Forelimb muscle (tissue), 1 donor: Measurements from ENCODE around the gene MATCAP1. TPM values are rescaled to one million over a fixed set of nuclear protein-coding genes. Genes with fewer than 3 reads are reported as not detected.

Source experiments
- DNase-seq: peaks from one replicate; pipeline ENCODE4 v3.0.0-alpha.2; 2013; ENCODE audit warnings: low read depth
- polyA plus RNA-seq: library from polyadenylated mRNA; unstranded; fragments of 120-200 nt; gene quantifications from one replicate; pipeline ENCODE4 v1.2.1, GENCODE V29; 2013; ENCODE audit not compliant: insufficient read length

MATCAP1 gene
- polyA plus RNA-seq, 1 donor, result 18.8 TPM

- DNase-seq, result no peak
These were observed 10.4 kb downstream of the MATCAP1 start for GRCh38 chr16:67173323-67173722.

- DNase-seq, result no peak
These were observed 12.7 kb downstream of the MATCAP1 start for GRCh38 chr16:67170949-67171649.

GRCh38 chr16:67170168-67170948 is 13.4 kb downstream of the MATCAP1 start, which contains the start of gene NOL3:
Gene NOL3 (plus strand): TSS chr16:67170538.
- DNase-seq, result no peak

- DNase-seq, result no peak
These were observed 14.1 kb downstream of the MATCAP1 start for GRCh38 chr16:67169642-67170167.

- DNase-seq, result no peak
These were observed 14.7 kb downstream of the MATCAP1 start for GRCh38 chr16:67169011-67169451.

- DNase-seq, result no peak
These were observed 16.2 kb downstream of the MATCAP1 start for GRCh38 chr16:67167588-67167987.

GRCh38 chr16:67166598-67167168 is 17.1 kb downstream of the MATCAP1 start:
- no peak for DNase-seq

- DNase-seq, result no peak
These were observed 17.6 kb downstream of the MATCAP1 start for GRCh38 chr16:67166110-67166547.

GRCh38 chr16:67165121-67166078 is 18.4 kb downstream of the MATCAP1 start:
- DNase-seq, result no peak

GRCh38 chr16:67164599-67165061 is 19.1 kb downstream of the MATCAP1 start, which contains the start of gene HSF4:
Gene HSF4 (plus strand): TSS chr16:67164745. CDS start chr16:67164812, 67 bp downstream.
- DNase-seq, result no peak

GRCh38 chr16:67163999-67164558 is 19.7 kb downstream of the MATCAP1 start:
- DNase-seq, result no peak

GRCh38 chr16:67163164-67163998 is 20.4 kb downstream of the MATCAP1 start:
- no peak for DNase-seq

GRCh38 chr16:67162506-67163163 is 21.1 kb downstream of the MATCAP1 start:
- no peak for DNase-seq

- no peak for DNase-seq
These were observed 22.1 kb downstream of the MATCAP1 start for GRCh38 chr16:67161595-67162058.

- no peak for DNase-seq
These were observed 24.8 kb downstream of the MATCAP1 start for GRCh38 chr16:67158637-67159600.

GRCh38 chr16:67157892-67158635 is 25.7 kb downstream of the MATCAP1 start:
- DNase-seq, result no peak
